Fibroblast of lung (primary cell): Measurements from ENCODE around the gene SOCS1. TPM values are rescaled to one million over a fixed set of nuclear protein-coding genes. Genes with fewer than 3 reads are reported as not detected.

Experiments used
- DNase-seq, 2 donors: peaks; one replicate each; pipeline versions ENCODE4 v3.0.0 to v3.0.0-alpha.2; 2010; ENCODE audit warnings: low read depth in 2 of 2
- H2AFZ ChIP-seq: 2 replicates; pipeline ENCODE4 v1.5.1; 2012; ENCODE audit warnings: low read length, control low read depth, inconsistent platforms
- H3K27ac ChIP-seq: 2 replicates; pipeline ENCODE4 v1.5.1; 2011; ENCODE audit warnings: low read length, control low read depth; ENCODE audit not compliant: insufficient read depth
- H3K27me3 ChIP-seq: 2 replicates; pipeline ENCODE4 v1.5.1; 2011; ENCODE audit warnings: mild to moderate bottlenecking, low read length; ENCODE audit not compliant: control insufficient read depth, insufficient read depth
- H3K36me3 ChIP-seq: 2 replicates; pipeline ENCODE4 v1.5.1; 2011; ENCODE audit warnings: low read length; ENCODE audit not compliant: control insufficient read depth, insufficient read depth
- H3K4me1 ChIP-seq: 2 replicates; pipeline ENCODE4 v1.5.1; 2011; ENCODE audit warnings: low read length; ENCODE audit not compliant: control insufficient read depth, insufficient read depth; ENCODE audit errors: extremely low read depth
- H3K4me2 ChIP-seq: 2 replicates; pipeline ENCODE4 v1.5.1; 2011; ENCODE audit warnings: low read length, control low read depth; ENCODE audit not compliant: insufficient read depth; ENCODE audit errors: extremely low read depth
- H3K4me3 ChIP-seq, 4 experiments: fragments of 200-600 bp in 1 of 4; sonication (generic) in 1 of 4; replicated peaks in 1 of 4; 2 replicates each; pipeline ENCODE4 v1.5.1; 2011 to 2016; ENCODE audit warnings: low read length in 4 of 4, low read depth in 3 of 4, mild to moderate bottlenecking in 3 of 4, control low read depth in 2 of 4, inconsistent platforms in 1 of 4, mixed read lengths in 1 of 4; ENCODE audit not compliant: insufficient read depth in 1 of 4; ENCODE audit errors: control extremely low read depth in 1 of 4
- H3K79me2 ChIP-seq: 2 replicates; pipeline ENCODE4 v1.5.1; 2012; ENCODE audit warnings: mild to moderate bottlenecking, low read length, inconsistent platforms; ENCODE audit not compliant: control insufficient read depth, insufficient read depth
- H3K9ac ChIP-seq: 2 replicates; pipeline ENCODE4 v1.5.1; 2011; ENCODE audit warnings: mild to moderate bottlenecking, low read length, control low read depth; ENCODE audit not compliant: insufficient read depth
- H3K9me3 ChIP-seq: 2 replicates; pipeline ENCODE4 v1.5.1; 2012; ENCODE audit warnings: low read depth, low read length; ENCODE audit not compliant: control insufficient read depth, insufficient read depth
- H4K20me1 ChIP-seq: 2 replicates; pipeline ENCODE4 v1.5.1; 2011; ENCODE audit warnings: low read length; ENCODE audit not compliant: control insufficient read depth, insufficient read depth; ENCODE audit errors: extremely low read depth
- EZH2 ChIP-seq: IDR thresholded peaks from 2 replicates; pipeline ENCODE4 v1.5.1; 2012; ENCODE audit warnings: low read length, control low read depth, mild to moderate bottlenecking; ENCODE audit errors: missing control alignments
- polyA plus RNA-seq, 2 donors: library from polyadenylated mRNA; depleted of rRNA in 1 of 2; stranded (reverse) in 1 of 2; unstranded in 1 of 2; fragments of >200 nt; gene quantifications; 2 replicates each; pipeline ENCODE4 v1.2.1, GENCODE V29; 2011 to 2012; ENCODE audit warnings: missing spikeins in 1 of 2
- total RNA-seq: library from RNA; depleted of rRNA; stranded (reverse); fragments of >200 nt; gene quantifications from 2 replicates; pipeline ENCODE4 v1.2.1, GENCODE V29; 2014
- TF ChIP-seq, protein P1 (sequence below), 2 donors: IDR thresholded peaks in 1 of 2; conservative IDR thresholded peaks in 1 of 2; 1 replicate in 1 of 2; 2 replicates in 1 of 2; pipeline ENCODE4 v1.5.1; 2011 to 2012; ENCODE audit warnings: low read length in 2 of 2, control low read depth in 1 of 2, inconsistent platforms in 1 of 2, low read depth in 1 of 2, mild to moderate bottlenecking in 1 of 2

Gene SOCS1
- total and polyA plus RNA-seq, 2 donors (not counting 1 experiment from before 2014, with no cell fraction given) = 17.7 to 21.1 TPM

DNA sequence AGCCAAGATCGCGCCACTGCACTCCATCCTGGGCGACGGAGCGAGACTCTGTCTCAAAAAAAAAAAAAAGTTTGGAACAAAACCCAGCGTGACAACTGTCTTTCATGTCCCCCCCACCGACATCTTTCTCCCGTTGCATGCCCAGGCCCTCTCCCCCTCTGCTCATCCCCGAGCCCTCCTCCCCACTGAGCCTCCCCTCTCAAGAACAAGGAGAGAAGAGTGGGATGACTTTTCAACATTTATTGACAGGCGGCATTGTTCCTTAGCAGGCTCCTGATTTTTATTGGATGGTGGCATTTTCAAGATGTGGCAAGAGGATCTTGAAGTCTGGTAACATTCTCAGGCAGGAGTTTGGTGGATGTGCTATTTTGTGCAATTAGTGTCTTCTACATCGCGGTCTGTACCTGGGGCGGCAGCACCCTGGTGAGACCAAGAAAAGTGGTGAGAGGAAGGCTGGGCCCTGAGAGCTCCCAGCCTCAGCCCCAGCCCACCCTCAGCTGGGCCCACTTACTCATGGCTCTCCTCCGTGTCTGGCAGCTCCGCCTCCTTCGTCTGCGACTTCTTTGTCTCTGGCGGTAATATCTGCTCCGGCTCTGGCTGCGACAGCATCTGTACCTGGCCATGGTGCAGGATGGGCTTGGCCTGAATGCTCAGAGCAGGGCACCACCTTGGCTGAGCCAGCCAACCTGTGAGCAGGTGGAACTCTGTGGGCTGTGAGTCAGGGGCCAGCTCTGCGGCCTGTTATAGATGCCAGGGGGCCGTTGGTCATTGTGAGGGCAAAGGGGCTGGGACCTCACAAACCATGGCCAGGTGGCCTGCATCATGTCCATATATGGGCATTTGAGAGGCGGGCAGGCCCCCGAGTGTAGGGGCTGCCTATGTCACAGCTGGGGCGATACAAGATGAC, 24.9 kb upstream of the SOCS1 start, which contains the start of gene PRM1:
PRM1 (minus strand) TSS at position 715 of the 907 bp plus-strand sequence; CDS start at position 623, 92 bp downstream.
- Histone ChIP-seq H3K9ac (no peak within 1 kb of the TSS), H3K4me2 (no peak within 1 kb of the TSS), H3K4me3 (no peak within 1 kb of the TSS), H4K20me1 (no peaks in the 10 kb centered on the region), H3K27me3 (peaks cover 26% of the 10 kb centered on the region), H2AFZ (no peak within 1 kb of the TSS), H3K27ac (no peak within 1 kb of the TSS), H3K4me1 (no peaks in the 10 kb centered on the region), H3K79me2 (no peaks in the 10 kb centered on the region), H3K36me3 (no peaks in the 10 kb centered on the region), H3K9me3 (no peaks in the 10 kb centered on the region)
- TF ChIP-seq, protein P1, sequence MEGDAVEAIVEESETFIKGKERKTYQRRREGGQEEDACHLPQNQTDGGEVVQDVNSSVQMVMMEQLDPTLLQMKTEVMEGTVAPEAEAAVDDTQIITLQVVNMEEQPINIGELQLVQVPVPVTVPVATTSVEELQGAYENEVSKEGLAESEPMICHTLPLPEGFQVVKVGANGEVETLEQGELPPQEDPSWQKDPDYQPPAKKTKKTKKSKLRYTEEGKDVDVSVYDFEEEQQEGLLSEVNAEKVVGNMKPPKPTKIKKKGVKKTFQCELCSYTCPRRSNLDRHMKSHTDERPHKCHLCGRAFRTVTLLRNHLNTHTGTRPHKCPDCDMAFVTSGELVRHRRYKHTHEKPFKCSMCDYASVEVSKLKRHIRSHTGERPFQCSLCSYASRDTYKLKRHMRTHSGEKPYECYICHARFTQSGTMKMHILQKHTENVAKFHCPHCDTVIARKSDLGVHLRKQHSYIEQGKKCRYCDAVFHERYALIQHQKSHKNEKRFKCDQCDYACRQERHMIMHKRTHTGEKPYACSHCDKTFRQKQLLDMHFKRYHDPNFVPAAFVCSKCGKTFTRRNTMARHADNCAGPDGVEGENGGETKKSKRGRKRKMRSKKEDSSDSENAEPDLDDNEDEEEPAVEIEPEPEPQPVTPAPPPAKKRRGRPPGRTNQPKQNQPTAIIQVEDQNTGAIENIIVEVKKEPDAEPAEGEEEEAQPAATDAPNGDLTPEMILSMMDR (conservative IDR thresholded peaks at IDR 0.05 in 1 of 2, IDR thresholded peaks at IDR 0.05 in 1 of 2; ENCODE audit: low read depth in 1 of 2, low read length in 2 of 2) = no peak
- no peak for TF ChIP-seq EZH2
- DNase-seq = no peak

DNA sequence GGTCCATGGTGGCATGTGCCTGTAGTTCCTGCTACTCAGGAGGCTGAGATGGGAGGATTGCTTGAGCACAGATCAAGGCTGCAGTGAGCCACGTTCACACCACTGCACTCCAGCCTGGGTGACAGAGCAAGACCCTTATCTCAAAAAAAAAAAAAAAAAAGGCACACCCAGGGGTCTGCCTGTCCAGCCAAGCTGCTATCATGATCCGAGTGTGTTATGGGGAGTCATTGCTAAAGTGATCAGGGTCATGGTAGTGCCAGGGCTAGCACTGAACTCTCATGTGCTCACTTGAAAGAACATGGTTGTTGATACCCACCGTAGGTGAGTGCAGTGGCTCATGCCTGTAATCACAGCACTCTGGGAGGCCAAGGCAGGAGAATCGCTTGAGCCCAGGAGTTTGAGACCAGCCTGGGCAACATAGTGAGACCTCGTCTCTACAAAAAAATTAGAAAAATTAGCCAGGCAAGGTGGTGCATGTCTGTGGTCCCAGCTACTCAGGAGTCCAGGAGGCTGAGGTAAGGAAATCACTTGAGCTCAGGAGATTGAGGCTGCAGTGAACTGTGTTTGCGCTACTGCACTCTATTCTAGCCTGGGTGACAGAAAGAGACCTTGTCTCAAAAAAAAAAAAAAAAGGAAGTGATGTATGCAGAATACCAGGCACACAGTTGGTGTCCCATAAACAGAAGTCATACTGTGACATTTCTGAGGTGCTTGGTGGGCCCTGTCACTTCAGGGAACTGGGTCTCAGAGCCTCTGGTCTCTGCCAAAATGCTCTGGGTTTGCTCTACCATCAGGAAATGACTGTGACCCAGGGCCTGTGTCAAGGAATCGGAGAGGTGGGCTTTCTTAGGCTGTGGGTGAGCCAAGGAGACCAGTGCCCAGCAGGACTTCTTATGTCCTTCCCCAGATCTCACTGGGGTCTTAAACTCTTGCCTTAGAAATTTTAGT, 23.0 kb upstream of the SOCS1 start:
- no peaks in the 10 kb centered on the region for H3K9me3 ChIP-seq
- H3K36me3 ChIP-seq = no peaks in the 10 kb centered on the region
- no peaks in the 10 kb centered on the region for H3K79me2 ChIP-seq
- no peak overlapping the region for H2AFZ ChIP-seq
- H3K4me2 ChIP-seq = no peak overlapping the region
- H3K27ac ChIP-seq = no peak overlapping the region
- H3K9ac ChIP-seq = no peak overlapping the region
- H3K4me1 ChIP-seq = no peaks in the 10 kb centered on the region
- H3K27me3 ChIP-seq = peaks cover 18% of the 10 kb centered on the region
- no peak overlapping the region for H3K4me3 ChIP-seq
- DNase-seq = no peak
- no peaks in the 10 kb centered on the region for H4K20me1 ChIP-seq
- TF ChIP-seq, protein P1 (conservative IDR thresholded peaks at IDR 0.05 in 1 of 2, IDR thresholded peaks at IDR 0.05 in 1 of 2; ENCODE audit: low read depth in 1 of 2, low read length in 2 of 2) = no peak
- TF ChIP-seq EZH2 = no peak
